Adrenal gland (tissue), 5 donors: ENCODE measurements around the gene YWHAH.

Experiments
- POLR2A ChIP-seq, 2 donors: fragments of 450-650 bp; IDR thresholded peaks; one replicate each; pipeline ENCODE4 v1.6.1; 2017; ENCODE audit warnings: antibody characterized with exemption in 2 of 2, mild to moderate bottlenecking in 2 of 2, moderate library complexity in 1 of 2
- TF ChIP-seq, protein P1 (sequence below), 6 experiments: fragments of 450-650 bp in 4 of 6; fragments of 200-600 bp in 2 of 6; sonication (generic) in 1 of 6; IDR thresholded peaks; 1 replicate in 5 of 6; 2 replicates in 1 of 6; pipeline versions ENCODE4 v1.5.1 to v1.8.0; 2016 to 2021; ENCODE audit warnings: antibody characterized with exemption in 6 of 6, mild to moderate bottlenecking in 2 of 6, moderate library complexity in 1 of 6
- donor health status: DM: no; HTN: no; CAD: no.

DNA sequence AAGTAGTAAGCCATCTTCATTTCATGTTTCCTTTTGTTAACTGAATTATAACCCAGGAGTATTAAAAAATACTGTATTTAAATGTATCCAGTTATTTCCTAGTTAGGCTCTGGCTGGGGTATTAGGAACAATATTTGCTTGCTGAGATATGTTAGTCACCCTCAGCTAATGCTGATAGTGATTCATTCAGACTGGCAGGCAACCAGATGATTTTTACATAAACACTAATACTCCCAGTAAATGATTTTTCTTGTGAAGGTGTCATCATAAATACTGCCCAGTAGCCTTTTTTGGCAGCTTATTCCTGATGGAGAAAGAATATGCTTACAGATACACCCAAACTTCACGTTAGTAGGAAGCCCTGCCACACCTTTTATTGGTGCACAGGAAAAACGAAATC is 8.1 kb downstream of the YWHAH start:
- no peak for TF ChIP-seq POLR2A (IDR thresholded peaks at IDR 0.05)
- TF ChIP-seq, protein P1, sequence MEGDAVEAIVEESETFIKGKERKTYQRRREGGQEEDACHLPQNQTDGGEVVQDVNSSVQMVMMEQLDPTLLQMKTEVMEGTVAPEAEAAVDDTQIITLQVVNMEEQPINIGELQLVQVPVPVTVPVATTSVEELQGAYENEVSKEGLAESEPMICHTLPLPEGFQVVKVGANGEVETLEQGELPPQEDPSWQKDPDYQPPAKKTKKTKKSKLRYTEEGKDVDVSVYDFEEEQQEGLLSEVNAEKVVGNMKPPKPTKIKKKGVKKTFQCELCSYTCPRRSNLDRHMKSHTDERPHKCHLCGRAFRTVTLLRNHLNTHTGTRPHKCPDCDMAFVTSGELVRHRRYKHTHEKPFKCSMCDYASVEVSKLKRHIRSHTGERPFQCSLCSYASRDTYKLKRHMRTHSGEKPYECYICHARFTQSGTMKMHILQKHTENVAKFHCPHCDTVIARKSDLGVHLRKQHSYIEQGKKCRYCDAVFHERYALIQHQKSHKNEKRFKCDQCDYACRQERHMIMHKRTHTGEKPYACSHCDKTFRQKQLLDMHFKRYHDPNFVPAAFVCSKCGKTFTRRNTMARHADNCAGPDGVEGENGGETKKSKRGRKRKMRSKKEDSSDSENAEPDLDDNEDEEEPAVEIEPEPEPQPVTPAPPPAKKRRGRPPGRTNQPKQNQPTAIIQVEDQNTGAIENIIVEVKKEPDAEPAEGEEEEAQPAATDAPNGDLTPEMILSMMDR (IDR thresholded peaks at IDR 0.05): no peak
